Fibroblast of lung (primary cell): ENCODE measurements around the gene CENPF. TPM values are rescaled to one million over a fixed set of nuclear protein-coding genes. Genes with fewer than 3 reads are reported as not detected.
"Not testable (repeated sequence)": the region's sequence is repeated elsewhere in the genome, so short reads cannot be mapped to it uniquely, and the experiment has no call there.

ENCODE experiments used
- DNase-seq, 2 donors: peaks; one replicate each; pipeline versions ENCODE4 v3.0.0 to v3.0.0-alpha.2; 2010; ENCODE audit warnings: low read depth in 2 of 2
- H2AFZ ChIP-seq: 2 replicates; pipeline ENCODE4 v1.5.1; 2012; ENCODE audit warnings: low read length, control low read depth, inconsistent platforms
- H3K27ac ChIP-seq: 2 replicates; pipeline ENCODE4 v1.5.1; 2011; ENCODE audit warnings: low read length, control low read depth; ENCODE audit not compliant: insufficient read depth
- H3K27me3 ChIP-seq: 2 replicates; pipeline ENCODE4 v1.5.1; 2011; ENCODE audit warnings: mild to moderate bottlenecking, low read length; ENCODE audit not compliant: control insufficient read depth, insufficient read depth
- H3K36me3 ChIP-seq: 2 replicates; pipeline ENCODE4 v1.5.1; 2011; ENCODE audit warnings: low read length; ENCODE audit not compliant: control insufficient read depth, insufficient read depth
- H3K4me1 ChIP-seq: 2 replicates; pipeline ENCODE4 v1.5.1; 2011; ENCODE audit warnings: low read length; ENCODE audit not compliant: control insufficient read depth, insufficient read depth; ENCODE audit errors: extremely low read depth
- H3K4me2 ChIP-seq: 2 replicates; pipeline ENCODE4 v1.5.1; 2011; ENCODE audit warnings: low read length, control low read depth; ENCODE audit not compliant: insufficient read depth; ENCODE audit errors: extremely low read depth
- H3K4me3 ChIP-seq, 4 experiments: fragments of 200-600 bp in 1 of 4; sonication (generic) in 1 of 4; replicated peaks in 1 of 4; 2 replicates each; pipeline ENCODE4 v1.5.1; 2011 to 2016; ENCODE audit warnings: low read length in 4 of 4, low read depth in 3 of 4, mild to moderate bottlenecking in 3 of 4, control low read depth in 2 of 4, inconsistent platforms in 1 of 4, mixed read lengths in 1 of 4; ENCODE audit not compliant: insufficient read depth in 1 of 4; ENCODE audit errors: control extremely low read depth in 1 of 4
- H3K79me2 ChIP-seq: 2 replicates; pipeline ENCODE4 v1.5.1; 2012; ENCODE audit warnings: mild to moderate bottlenecking, low read length, inconsistent platforms; ENCODE audit not compliant: control insufficient read depth, insufficient read depth
- H3K9ac ChIP-seq: 2 replicates; pipeline ENCODE4 v1.5.1; 2011; ENCODE audit warnings: mild to moderate bottlenecking, low read length, control low read depth; ENCODE audit not compliant: insufficient read depth
- H3K9me3 ChIP-seq: 2 replicates; pipeline ENCODE4 v1.5.1; 2012; ENCODE audit warnings: low read depth, low read length; ENCODE audit not compliant: control insufficient read depth, insufficient read depth
- H4K20me1 ChIP-seq: 2 replicates; pipeline ENCODE4 v1.5.1; 2011; ENCODE audit warnings: low read length; ENCODE audit not compliant: control insufficient read depth, insufficient read depth; ENCODE audit errors: extremely low read depth
- CTCF ChIP-seq, 2 donors: IDR thresholded peaks in 1 of 2; conservative IDR thresholded peaks in 1 of 2; 1 replicate in 1 of 2; 2 replicates in 1 of 2; pipeline ENCODE4 v1.5.1; 2011 to 2012; ENCODE audit warnings: low read length in 2 of 2, control low read depth in 1 of 2, inconsistent platforms in 1 of 2, low read depth in 1 of 2, mild to moderate bottlenecking in 1 of 2
- EZH2 ChIP-seq: IDR thresholded peaks from 2 replicates; pipeline ENCODE4 v1.5.1; 2012; ENCODE audit warnings: low read length, control low read depth, mild to moderate bottlenecking; ENCODE audit errors: missing control alignments
- polyA plus RNA-seq, 2 donors: library from polyadenylated mRNA; depleted of rRNA in 1 of 2; stranded (reverse) in 1 of 2; unstranded in 1 of 2; fragments of >200 nt; gene quantifications; 2 replicates each; pipeline ENCODE4 v1.2.1, GENCODE V29; 2011 to 2012; ENCODE audit warnings: missing spikeins in 1 of 2
- total RNA-seq: library from RNA; depleted of rRNA; stranded (reverse); fragments of >200 nt; gene quantifications from 2 replicates; pipeline ENCODE4 v1.2.1, GENCODE V29; 2014

Gene CENPF
- total and polyA plus RNA-seq, 2 donors (not counting 1 experiment from before 2014, with no cell fraction given), result 12.0 to 13.2 TPM

- no peaks in the 10 kb centered on the region for H3K27me3 ChIP-seq
- H3K9ac ChIP-seq, result no peak overlapping the region
- DNase-seq, result no peak
- H3K9me3 ChIP-seq, result no peaks in the 10 kb centered on the region
- H3K4me3 ChIP-seq, result no peak overlapping the region
- H3K79me2 ChIP-seq, result no peaks in the 10 kb centered on the region
- no peaks in the 10 kb centered on the region for H3K36me3 ChIP-seq
- no peak overlapping the region for H3K27ac ChIP-seq
- H4K20me1 ChIP-seq, result no peaks in the 10 kb centered on the region
- no peak overlapping the region for H3K4me2 ChIP-seq
- H2AFZ ChIP-seq, result no peak overlapping the region
- no peaks in the 10 kb centered on the region for H3K4me1 ChIP-seq
- TF ChIP-seq CTCF (conservative IDR thresholded peaks at IDR 0.05 in 1 of 2, IDR thresholded peaks at IDR 0.05 in 1 of 2; ENCODE audit: low read depth in 1 of 2, low read length in 2 of 2) (no peak), EZH2 (no peak)
Observed at GRCh38 chr1:214590696-214591095, 12.3 kb upstream of the CENPF start.

- not testable (repeated sequence) for H3K36me3 ChIP-seq, H3K79me2 ChIP-seq, H3K27me3 ChIP-seq, H2AFZ ChIP-seq, DNase-seq, H3K27ac ChIP-seq, H4K20me1 ChIP-seq, H3K4me3 ChIP-seq, H3K9me3 ChIP-seq, H3K9ac ChIP-seq, H3K4me2 ChIP-seq, H3K4me1 ChIP-seq
Observed at GRCh38 chr1:214591918-214592317, 11.1 kb upstream of the CENPF start.

- H3K79me2 ChIP-seq, result no peaks in the 10 kb centered on the region
- no peaks in the 10 kb centered on the region for H3K4me1 ChIP-seq
- no peaks in the 10 kb centered on the region for H3K27me3 ChIP-seq
- no peaks in the 10 kb centered on the region for H3K9me3 ChIP-seq
- H3K4me3 ChIP-seq, result no peak overlapping the region
- no peak overlapping the region for H3K9ac ChIP-seq
- TF ChIP-seq CTCF (conservative IDR thresholded peaks at IDR 0.05 in 1 of 2, IDR thresholded peaks at IDR 0.05 in 1 of 2; ENCODE audit: low read depth in 1 of 2, low read length in 2 of 2), result no peak
- TF ChIP-seq EZH2, result no peak
- no peak overlapping the region for H2AFZ ChIP-seq
- DNase-seq, result no peak
- no peak overlapping the region for H3K27ac ChIP-seq
- H3K36me3 ChIP-seq, result no peaks in the 10 kb centered on the region
- no peaks in the 10 kb centered on the region for H4K20me1 ChIP-seq
- no peak overlapping the region for H3K4me2 ChIP-seq
Observed at GRCh38 chr1:214593158-214593557, 9.8 kb upstream of the CENPF start.
